Suppressor macrophage (primary cell): ENCODE measurements around the gene WDR7.

ENCODE experiments used
- DNase-seq, 4 experiments: peaks; one replicate each; pipeline ENCODE4 v3.0.0-alpha.2; 2020 to 2022

Gene WDR7

GRCh38 chr18:56723068-56723467 lies 71.9 kb downstream of the WDR7 start:
- DNase-seq = no peak

- DNase-seq = no peak
These were observed 72.5 kb downstream of the WDR7 start for GRCh38 chr18:56723706-56724105.

- DNase-seq = no peak
These were observed 75.7 kb downstream of the WDR7 start for GRCh38 chr18:56726906-56727305.

- DNase-seq = no peak
These were observed 76.2 kb downstream of the WDR7 start for GRCh38 chr18:56727399-56727798.

- DNase-seq = no peak
These were observed 77.6 kb downstream of the WDR7 start for GRCh38 chr18:56728741-56729140.

DNA sequence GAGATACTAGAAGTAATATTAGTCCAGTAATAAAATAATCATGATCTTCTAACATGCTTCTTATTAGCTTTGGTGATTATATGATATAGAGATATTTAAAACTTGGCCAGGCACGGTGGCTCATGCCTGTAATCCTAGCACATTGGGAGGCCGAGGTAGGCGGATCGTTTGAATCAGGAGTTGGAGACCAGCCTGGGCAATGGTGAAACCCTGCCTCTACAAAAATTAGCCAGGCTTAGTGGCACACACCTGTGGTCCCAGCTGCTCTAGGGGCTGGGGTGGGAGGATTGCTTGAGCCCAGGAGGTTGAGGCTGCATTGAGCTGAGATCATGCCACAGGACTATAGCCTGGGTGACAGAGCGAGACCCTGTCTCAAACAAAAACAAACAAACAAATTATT lies 87.0 kb downstream of the WDR7 start:
- DNase-seq = no peak

GRCh38 chr18:56739731-56740130 lies 88.6 kb downstream of the WDR7 start:
- DNase-seq = no peak

- DNase-seq = no peak
These were observed 89.5 kb downstream of the WDR7 start for GRCh38 chr18:56740645-56741044.

DNA sequence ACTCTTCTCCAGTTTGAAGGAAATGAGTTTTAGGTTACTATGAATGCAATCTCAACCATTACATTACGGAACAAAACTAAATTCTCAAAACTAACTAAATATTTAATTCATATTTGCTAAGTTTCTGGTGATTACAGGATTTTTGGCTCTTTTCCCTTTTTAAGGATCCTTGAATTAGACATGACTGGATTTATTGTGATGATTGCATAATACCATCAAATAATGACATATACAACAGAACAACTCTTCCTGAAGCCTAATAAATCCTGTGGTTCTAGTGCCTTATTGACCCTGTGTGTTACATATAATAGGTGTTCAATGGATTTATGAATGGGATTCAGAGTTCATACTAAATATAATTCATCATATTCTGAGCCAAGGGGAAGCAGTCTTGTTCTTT lies 90.5 kb downstream of the WDR7 start:
- no peak for DNase-seq

- DNase-seq = no peak
These were observed 92.0 kb downstream of the WDR7 start for GRCh38 chr18:56743115-56743514.

GRCh38 chr18:56747032-56747658 lies 96.0 kb downstream of the WDR7 start:
- peak; percentile 5 to 54 (median 29) for DNase-seq

GRCh38 chr18:56747857-56748256 lies 96.7 kb downstream of the WDR7 start:
- DNase-seq = no peak

- peak; percentile 23 to 64 (median 56) for DNase-seq
These were observed 97.6 kb downstream of the WDR7 start for GRCh38 chr18:56748698-56749268.

DNA sequence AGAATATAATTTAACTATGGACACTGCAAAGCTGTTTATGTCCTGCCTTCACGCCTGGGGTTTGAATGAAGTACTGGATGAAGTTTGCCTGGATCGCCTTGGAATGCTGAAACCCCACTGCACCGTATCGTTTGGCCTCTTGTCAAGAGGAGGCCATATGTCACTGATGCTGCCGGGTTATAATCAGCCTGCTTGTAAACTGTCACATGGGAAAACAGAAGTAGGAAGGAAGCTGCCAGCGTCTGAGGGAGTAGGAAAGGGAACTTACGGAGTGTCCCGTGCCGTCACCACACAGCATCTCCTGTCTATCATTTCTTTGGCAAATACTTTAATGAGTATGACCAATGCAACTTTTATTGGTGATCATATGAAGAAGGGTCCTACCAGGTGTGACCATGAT lies 105.8 kb downstream of the WDR7 start:
- peak; percentile 77 to 87 (median 84) for DNase-seq

DNA sequence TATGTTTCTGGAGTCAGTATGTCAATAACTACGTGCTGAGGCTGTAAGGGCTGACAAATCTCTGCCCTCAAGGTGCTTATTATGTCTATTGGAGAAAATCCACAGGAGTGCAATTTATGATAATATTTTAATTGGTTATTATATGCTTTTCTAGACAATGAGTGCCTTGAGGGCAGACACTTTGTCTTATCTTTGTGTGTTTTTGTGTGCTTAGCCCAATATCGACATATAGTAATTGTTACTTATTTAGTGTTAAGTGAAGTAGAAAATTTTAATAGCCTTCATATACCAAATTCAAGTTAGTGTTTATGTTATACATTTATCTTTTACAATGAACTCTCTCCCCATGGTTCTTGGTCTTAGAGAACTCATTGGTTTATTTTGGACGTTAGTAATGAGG lies 118.9 kb downstream of the WDR7 start:
- DNase-seq = no peak

GRCh38 chr18:56770873-56771272 lies 119.7 kb downstream of the WDR7 start:
- no peak for DNase-seq

DNA sequence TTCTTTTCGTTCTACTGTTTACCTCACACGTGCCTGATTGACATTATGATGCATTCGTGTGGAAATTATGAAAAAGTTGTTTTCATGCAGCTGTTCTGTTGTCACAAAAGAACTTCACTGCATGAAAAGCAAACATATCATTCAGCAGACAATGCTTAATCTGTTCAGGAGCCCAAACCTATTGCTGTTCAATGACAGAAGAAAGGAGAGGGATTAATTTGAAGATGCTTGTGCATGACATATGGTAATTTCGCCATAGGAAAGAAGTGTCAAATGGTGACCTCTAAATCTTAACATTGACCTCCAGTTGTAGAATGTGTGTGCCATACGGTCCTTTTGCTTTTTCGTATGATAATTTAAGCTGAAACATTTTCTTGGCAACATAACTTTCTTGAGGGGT lies 124.5 kb downstream of the WDR7 start:
- DNase-seq = no peak

GRCh38 chr18:56787390-56787789 lies 136.2 kb downstream of the WDR7 start:
- DNase-seq = no peak

GRCh38 chr18:56789004-56789888 lies 138.1 kb downstream of the WDR7 start:
- peak; percentile 50 to 55 (median 54) for DNase-seq

GRCh38 chr18:56789889-56790180 lies 138.7 kb downstream of the WDR7 start:
- DNase-seq = no peak

DNA sequence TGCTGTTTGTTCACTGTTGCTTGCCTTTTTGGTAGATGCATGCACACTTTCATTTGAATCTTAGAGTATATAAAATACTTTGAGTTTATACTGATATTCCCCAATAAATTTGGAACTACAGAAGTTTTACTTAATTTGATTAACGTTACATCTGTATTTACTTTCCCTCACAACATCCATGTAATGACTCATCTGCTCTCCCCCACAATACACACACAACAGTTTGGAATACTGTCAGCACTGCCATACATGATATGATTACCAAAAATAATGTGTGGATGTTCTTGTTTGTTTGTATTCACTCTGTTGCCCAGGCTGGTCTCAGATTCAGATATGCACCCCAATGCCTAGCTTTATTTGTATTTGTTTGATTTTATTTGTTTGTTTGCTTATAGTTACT lies 144.2 kb downstream of the WDR7 start:
- DNase-seq = no peak

GRCh38 chr18:56799756-56800155 lies 148.6 kb downstream of the WDR7 start:
- DNase-seq = no peak

GRCh38 chr18:56803051-56803450 lies 151.9 kb downstream of the WDR7 start:
- DNase-seq = no peak

- no peak for DNase-seq
These were observed 153.2 kb downstream of the WDR7 start for GRCh38 chr18:56804395-56804794.
